Ectodermal cell (in vitro differentiated cells): ENCODE results near the gene AK8.
"Not testable (repeated sequence)": the region's sequence is repeated elsewhere in the genome, so short reads cannot be mapped to it uniquely, and the experiment has no call there.

Source experiments
- H3K27ac ChIP-seq: 2 replicates; pipeline ENCODE4 v1.7.0; 2013; ENCODE audit warnings: mild to moderate bottlenecking, low read depth, low read length; ENCODE audit not compliant: insufficient read depth, poor library complexity, severe bottlenecking
- H3K27me3 ChIP-seq: 2 replicates; pipeline ENCODE4 v1.7.0; 2013; ENCODE audit warnings: mild to moderate bottlenecking, low read length; ENCODE audit not compliant: insufficient read depth, control insufficient read depth, poor library complexity, severe bottlenecking
- H3K36me3 ChIP-seq: one replicate; pipeline ENCODE4 v1.7.0; 2013; ENCODE audit warnings: low read length; ENCODE audit not compliant: control insufficient read depth, insufficient read depth
- H3K4me1 ChIP-seq: one replicate; pipeline ENCODE4 v1.7.0; 2013; ENCODE audit warnings: low read length; ENCODE audit not compliant: control insufficient read depth, insufficient read depth
- H3K4me3 ChIP-seq: 2 replicates; pipeline ENCODE4 v1.7.0; 2013; ENCODE audit warnings: low read depth, low read length, control low read depth; ENCODE audit not compliant: insufficient read depth
- H3K9me3 ChIP-seq: 2 replicates; pipeline ENCODE4 v1.7.0; 2013; ENCODE audit warnings: mild to moderate bottlenecking, low read length, moderate library complexity; ENCODE audit not compliant: control insufficient read depth
- WGBS, 2 experiments: methylation state at CpG; one replicate each; pipeline ENCODE4 v1.1.7; 2013; ENCODE audit warnings: missing lambda C conversion rate in 2 of 2; 5-methylcytosine and 5-hydroxymethylcytosine counted together

Gene AK8

DNA sequence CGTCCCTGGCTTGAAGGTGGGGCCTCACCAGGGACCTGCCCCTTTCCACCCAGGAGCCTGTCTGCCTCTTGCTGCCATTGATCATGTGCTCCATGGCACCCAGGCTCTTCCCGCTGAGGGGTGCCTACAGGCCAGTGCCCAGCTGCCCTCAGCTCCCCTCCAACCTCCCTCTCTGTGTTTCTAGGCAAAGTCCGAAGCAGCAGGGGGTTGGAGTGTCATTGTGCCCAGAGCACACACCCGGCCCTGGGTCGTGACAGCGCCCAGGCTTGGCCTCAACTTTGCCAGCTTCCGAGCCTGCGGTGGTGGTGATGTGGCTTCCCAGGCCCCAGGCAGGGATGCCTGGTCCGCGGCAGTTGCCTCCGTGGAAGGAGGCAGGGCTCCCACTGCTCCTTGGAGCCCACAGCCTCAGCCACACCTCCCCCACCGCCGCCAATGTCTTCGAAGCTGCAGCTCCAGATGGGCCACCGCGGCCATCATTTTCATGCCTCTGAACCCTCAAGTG is 155.5 kb downstream of the AK8 start:
- no peak overlapping the region for H3K27ac ChIP-seq
- no peaks in the 10 kb centered on the region for H3K27me3 ChIP-seq
- 89 to 91% methylated on average over 16 of the region's 16 CpGs for WGBS, 2 experiments
- peaks cover 6% of the 10 kb centered on the region for H3K4me1 ChIP-seq
- no peak overlapping the region for H3K4me3 ChIP-seq
- no peaks in the 10 kb centered on the region for H3K9me3 ChIP-seq
- H3K36me3 ChIP-seq, result no peaks in the 10 kb centered on the region

- no peak overlapping the region for H3K4me3 ChIP-seq
- no peak overlapping the region for H3K27ac ChIP-seq
- no peaks in the 10 kb centered on the region for H3K36me3 ChIP-seq
- 95% methylated on average over 12 of the region's 12 CpGs for WGBS, 2 experiments
- H3K9me3 ChIP-seq, result no peaks in the 10 kb centered on the region
- H3K27me3 ChIP-seq, result no peaks in the 10 kb centered on the region
- H3K4me1 ChIP-seq, result peaks cover 6% of the 10 kb centered on the region
Measured at GRCh38 chr9:132721661-132722060, 156.4 kb downstream of the AK8 start.

DNA sequence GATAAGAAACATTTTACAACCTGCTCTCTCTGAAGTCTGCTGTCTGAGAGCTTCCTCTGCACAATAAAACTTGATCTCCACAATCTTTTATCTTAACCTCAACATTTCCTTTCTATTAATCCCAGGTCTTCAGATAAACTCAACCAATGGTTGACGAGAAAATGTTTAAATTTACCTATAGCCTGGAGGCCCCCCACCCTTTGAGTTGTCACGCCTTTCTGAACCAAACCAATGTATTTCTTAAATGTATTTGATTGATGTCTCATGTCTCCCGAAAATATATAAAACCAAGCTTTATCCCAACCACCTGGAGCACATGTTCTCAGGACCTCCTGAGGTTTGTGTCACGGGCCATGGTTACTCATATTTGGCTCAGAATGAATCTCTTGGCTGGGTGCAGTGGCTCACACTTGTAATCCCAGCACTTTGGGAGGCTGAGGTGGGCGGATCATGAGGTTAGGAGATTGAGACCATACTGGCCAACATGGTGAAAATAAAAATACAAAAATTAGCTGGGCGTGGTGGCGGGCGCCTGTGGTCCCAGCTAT is 159.6 kb downstream of the AK8 start:
- H3K27me3 ChIP-seq, H3K27ac ChIP-seq, H3K36me3 ChIP-seq, H3K9me3 ChIP-seq, H3K4me3 ChIP-seq, H3K4me1 ChIP-seq: not testable (repeated sequence)
- WGBS, 2 experiments, result 90 to 95% methylated on average over 8 of the region's 8 CpGs

DNA sequence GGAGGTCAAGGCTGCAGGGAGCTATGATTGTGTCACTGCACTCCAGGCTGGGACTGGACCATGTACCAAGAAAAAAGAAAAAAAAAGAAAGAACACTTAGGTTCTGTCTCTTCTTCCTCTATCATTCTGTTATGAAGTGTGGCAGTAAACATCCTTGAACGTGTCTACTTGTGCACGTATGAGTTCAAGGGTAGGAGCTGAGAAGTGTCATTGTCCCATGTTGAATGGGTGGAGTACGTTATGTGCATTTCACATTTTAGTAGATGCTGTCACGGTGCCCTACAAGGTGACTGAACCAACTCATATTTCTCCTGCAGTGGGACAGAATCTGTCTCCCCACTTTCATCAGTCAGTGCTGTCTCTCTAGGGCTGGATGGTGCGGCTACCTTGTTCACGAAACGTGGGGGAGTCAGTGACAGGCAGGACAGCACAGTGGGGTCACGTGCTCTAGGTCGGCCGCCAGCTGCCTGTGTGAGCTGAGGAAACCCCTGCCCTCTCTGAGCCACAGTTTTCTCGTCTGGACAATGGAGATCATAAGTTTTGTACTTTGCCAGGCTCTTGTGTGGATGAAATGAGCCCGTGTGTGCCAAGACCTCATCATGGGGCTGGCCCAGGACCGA is 160.6 kb downstream of the AK8 start:
- no peak overlapping the region for H3K27ac ChIP-seq
- 91 to 93% methylated on average over 13 of the region's 13 CpGs for WGBS, 2 experiments

GRCh38 chr9:132716007-132716406 is 162.1 kb downstream of the AK8 start:
- Histone ChIP-seq H3K36me3 (no peaks in the 10 kb centered on the region), H3K27me3 (no peaks in the 10 kb centered on the region), H3K9me3 (no peaks in the 10 kb centered on the region), H3K27ac (no peak overlapping the region), H3K4me3 (no peak overlapping the region), H3K4me1 (no peaks in the 10 kb centered on the region)
- WGBS, 2 experiments, result 90 to 96% methylated on average over 4 of the region's 4 CpGs

More for the DNA sequence above, 160.6 kb downstream of the AK8 start:
- H3K4me3 ChIP-seq, result no peak overlapping the region
- no peaks in the 10 kb centered on the region for H3K36me3 ChIP-seq
- no peaks in the 10 kb centered on the region for H3K4me1 ChIP-seq
- H3K27me3 ChIP-seq, result no peaks in the 10 kb centered on the region
- H3K9me3 ChIP-seq, result no peaks in the 10 kb centered on the region

- 92 to 93% methylated on average over 5 of the region's 5 CpGs for WGBS, 2 experiments
- Histone ChIP-seq H3K4me1 (no peaks in the 10 kb centered on the region), H3K27ac (no peak overlapping the region), H3K4me3 (no peak overlapping the region), H3K36me3 (no peaks in the 10 kb centered on the region), H3K27me3 (no peaks in the 10 kb centered on the region), H3K9me3 (no peaks in the 10 kb centered on the region)
Measured at GRCh38 chr9:132712753-132713152, 165.3 kb downstream of the AK8 start.

DNA sequence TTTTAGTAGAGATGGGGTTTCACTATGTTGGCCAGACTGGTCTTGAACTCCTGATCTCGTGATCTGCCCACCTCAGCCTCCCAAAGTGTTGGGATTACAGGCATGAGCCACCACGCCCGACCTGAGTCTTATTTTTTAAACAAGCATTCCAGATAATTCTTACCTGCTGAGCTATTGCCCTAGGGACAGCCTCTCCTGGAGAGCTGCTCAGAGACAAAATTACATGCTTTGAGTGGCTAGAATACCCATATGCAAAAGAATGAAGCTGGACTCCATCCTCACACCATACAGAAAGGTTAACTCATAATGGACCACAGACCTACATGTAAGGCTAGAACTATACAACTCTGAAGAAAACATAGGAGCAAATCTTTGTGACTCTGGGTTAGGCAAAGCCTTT is 166.2 kb downstream of the AK8 start:
- no peaks in the 10 kb centered on the region for H3K9me3 ChIP-seq
- H3K4me1 ChIP-seq, result no peaks in the 10 kb centered on the region
- 92 to 93% methylated on average over 3 of the region's 3 CpGs for WGBS, 2 experiments
- no peaks in the 10 kb centered on the region for H3K36me3 ChIP-seq
- no peaks in the 10 kb centered on the region for H3K27me3 ChIP-seq
- no peak overlapping the region for H3K27ac ChIP-seq
- no peak overlapping the region for H3K4me3 ChIP-seq

- H3K9me3 ChIP-seq, H3K27ac ChIP-seq, H3K27me3 ChIP-seq, H3K4me3 ChIP-seq, H3K36me3 ChIP-seq, H3K4me1 ChIP-seq: not testable (repeated sequence)
- 97 to 98% methylated on average over 4 to 5 of the region's 5 CpGs for WGBS, 2 experiments
Measured at GRCh38 chr9:132711152-132711551, 166.9 kb downstream of the AK8 start.

DNA sequence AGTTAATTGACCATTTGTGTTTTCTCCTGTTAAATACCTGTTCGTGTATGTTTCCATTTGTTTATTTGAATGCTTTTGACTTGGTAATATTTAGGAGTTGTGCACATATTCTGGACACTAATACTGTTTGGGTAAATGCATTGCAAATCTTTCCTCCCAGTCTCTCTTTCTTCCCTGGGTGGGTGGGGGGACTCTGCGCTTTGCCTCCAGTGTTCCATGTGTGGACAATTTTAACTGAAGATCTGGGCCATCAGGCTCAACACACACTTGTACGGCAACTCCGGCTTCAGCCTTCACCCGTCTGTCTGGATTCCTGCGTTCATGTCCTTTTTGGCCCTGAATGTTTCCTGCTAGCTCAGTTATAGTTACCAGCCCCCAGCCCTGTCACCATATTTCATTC is 167.8 kb downstream of the AK8 start:
- Histone ChIP-seq H3K4me3 (no peak overlapping the region), H3K27ac (no peak overlapping the region), H3K4me1 (no peaks in the 10 kb centered on the region), H3K27me3 (no peaks in the 10 kb centered on the region), H3K9me3 (no peaks in the 10 kb centered on the region), H3K36me3 (no peaks in the 10 kb centered on the region)
- WGBS, 2 experiments, result 91 to 94% methylated on average over 6 of the region's 6 CpGs

GRCh38 chr9:132708769-132709430 is 169.2 kb downstream of the AK8 start:
- no peaks in the 10 kb centered on the region for H3K27me3 ChIP-seq
- WGBS, 2 experiments, result 92 to 93% methylated on average over 23 of the region's 23 CpGs
- no peaks in the 10 kb centered on the region for H3K4me1 ChIP-seq
- H3K9me3 ChIP-seq, result no peaks in the 10 kb centered on the region
- H3K27ac ChIP-seq, result no peak overlapping the region
- H3K36me3 ChIP-seq, result no peaks in the 10 kb centered on the region
- no peak overlapping the region for H3K4me3 ChIP-seq
